ENCODE measurements around the gene FANCC. TPM values are rescaled to one million over a fixed set of nuclear protein-coding genes. Genes with fewer than 3 reads are reported as not detected.

Gene FANCC
- total and polyA plus RNA-seq, 10 donors: 0.89 to 9.7 (median 6.6) TPM

DNA sequence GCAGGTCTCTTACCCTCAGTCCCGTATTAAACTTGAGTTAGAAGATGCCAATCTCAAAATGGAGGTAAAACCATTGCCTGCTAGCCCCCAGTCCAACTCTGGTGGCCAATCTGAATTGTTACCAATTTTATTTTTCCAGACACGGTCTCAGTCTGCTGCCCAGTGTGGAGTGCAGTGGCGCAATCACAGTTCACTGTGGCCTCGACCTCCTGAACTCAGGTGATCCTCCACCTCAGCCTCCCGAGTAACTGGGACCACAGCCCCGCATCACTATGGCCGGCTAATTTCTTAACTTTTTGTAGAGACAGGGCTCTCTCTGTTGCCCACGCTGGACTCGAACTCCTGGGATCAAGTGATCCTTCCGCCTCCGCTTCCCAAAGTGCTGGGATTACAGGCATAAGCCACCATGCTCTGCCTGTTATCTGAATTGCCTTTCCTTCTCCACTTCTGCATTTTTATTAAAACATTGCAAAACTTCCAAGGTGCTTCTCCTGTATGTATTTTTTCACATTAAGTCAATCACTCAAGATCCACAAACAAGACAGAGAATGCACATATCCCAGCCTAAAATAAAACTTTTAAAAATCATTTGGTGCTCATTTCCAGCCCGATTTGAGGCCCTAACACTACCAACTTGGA, 2.3 kb downstream of the FANCC start:
- no peaks in the 10 kb centered on the region for H3K36me3 ChIP-seq
- peaks cover 2 to 34% (median 16%) of the 10 kb centered on the region in 6 donors for H3K4me1 ChIP-seq
- no peak overlapping the region for H3K27ac ChIP-seq
- TF ChIP-seq POLR2A (IDR thresholded peaks at IDR 0.05): no peak
- no peak for TF ChIP-seq CTCF (IDR thresholded peaks at IDR 0.05 in 8 of 11, conservative IDR thresholded peaks at IDR 0.05 in 3 of 11)
- TF ChIP-seq POLR2AphosphoS5 (IDR thresholded peaks at IDR 0.05): no peak
- 92 to 98% (median 95%) methylated on average over 12 of the region's 12 CpGs for WGBS, 5 donors
- no peak for DNase-seq
- H3K27me3 ChIP-seq (replicated peaks in 1 of 7): peaks cover 0 to 12% (median 0%) of the 10 kb centered on the region in 7 donors
- intact Hi-C loops (cut with DNase I; ENCODE audit: low total_unique reads): no loop called here
- no peak overlapping the region for H3K4me3 ChIP-seq
- H3K9me3 ChIP-seq: no peaks in the 10 kb centered on the region

GRCh38 chr9:95313010-95313498, 4.5 kb downstream of the FANCC start:
- peak; percentile 76 for DNase-seq
- Histone ChIP-seq H3K27me3 (replicated peaks in 1 of 7) (peaks cover 0 to 12% (median 0%) of the 10 kb centered on the region in 7 donors), H3K36me3 (no peaks in the 10 kb centered on the region), H3K27ac (no peak overlapping the region), H3K9me3 (no peaks in the 10 kb centered on the region), H3K4me3 (peak overlapping the region in 6 of 8 donors; percentile 7 to 58 (median 24)), H3K4me1 (peaks cover under 1 to 30% (median 15%) of the 10 kb centered on the region in 6 donors)
- intact Hi-C loops (cut with DNase I; ENCODE audit: low total_unique reads): no loop called here
- 36 to 54% (median 46%) methylated on average over 27 to 29 of the region's 29 CpGs for WGBS, 5 donors
- TF ChIP-seq POLR2AphosphoS5 (IDR thresholded peaks at IDR 0.05) (peak in 1 of 3 donors; percentile 24), POLR2A (IDR thresholded peaks at IDR 0.05) (no peak), CTCF (IDR thresholded peaks at IDR 0.05 in 8 of 11, conservative IDR thresholded peaks at IDR 0.05 in 3 of 11) (no peak)

- intact Hi-C loops (cut with DNase I; ENCODE audit: low total_unique reads): no loop called here
- TF ChIP-seq POLR2AphosphoS5 (IDR thresholded peaks at IDR 0.05) (no peak), POLR2A (IDR thresholded peaks at IDR 0.05) (no peak), CTCF (IDR thresholded peaks at IDR 0.05 in 8 of 11, conservative IDR thresholded peaks at IDR 0.05 in 3 of 11) (no peak)
- Histone ChIP-seq H3K4me1 (peaks cover 0 to 26% (median 12%) of the 10 kb centered on the region in 6 donors), H3K36me3 (no peaks in the 10 kb centered on the region), H3K27ac (no peak overlapping the region), H3K4me3 (no peak overlapping the region), H3K9me3 (no peaks in the 10 kb centered on the region), H3K27me3 (replicated peaks in 1 of 7) (peaks cover 0 to 12% (median 0%) of the 10 kb centered on the region in 7 donors)
- DNase-seq: no peak
- WGBS, 5 donors: 26 to 49% (median 40%) methylated on average over 3 of the region's 3 CpGs
Measured at GRCh38 chr9:95311961-95312360, 5.5 kb downstream of the FANCC start.

DNA sequence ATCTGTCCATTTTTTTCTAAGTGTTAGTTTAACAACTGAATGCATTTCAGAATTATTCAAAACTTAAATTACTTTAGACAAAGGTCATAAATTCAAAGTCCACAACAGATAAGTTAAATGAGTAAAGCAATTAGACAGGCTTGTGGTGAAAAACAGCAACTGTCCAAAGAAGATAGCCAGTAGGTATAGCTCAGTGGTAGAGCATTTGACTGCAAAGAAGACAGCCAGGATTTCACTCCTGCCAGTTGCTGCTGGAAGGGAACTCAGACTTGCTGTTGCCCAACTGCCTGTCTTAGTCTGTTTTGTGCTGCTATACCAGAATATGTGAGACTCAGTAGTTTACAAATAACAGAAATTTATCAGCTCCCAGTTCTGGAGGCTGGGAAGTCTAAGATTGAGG, 10.0 kb downstream of the FANCC start:
- no peak for DNase-seq
- peaks cover 0 to 4% (median 0%) of the 10 kb centered on the region in 7 donors for H3K27me3 ChIP-seq (replicated peaks in 1 of 7)
- no peaks in the 10 kb centered on the region for H3K36me3 ChIP-seq
- peaks cover 0 to under 1% (median 0%) of the 10 kb centered on the region in 6 donors for H3K4me1 ChIP-seq
- H3K9me3 ChIP-seq: no peaks in the 10 kb centered on the region
- intact Hi-C loops (cut with DNase I; ENCODE audit: low total_unique reads): no loop called here
- no peak for TF ChIP-seq POLR2AphosphoS5 (IDR thresholded peaks at IDR 0.05)
- no peak for TF ChIP-seq CTCF (IDR thresholded peaks at IDR 0.05 in 8 of 11, conservative IDR thresholded peaks at IDR 0.05 in 3 of 11)
- TF ChIP-seq POLR2A (IDR thresholded peaks at IDR 0.05): no peak
- H3K27ac ChIP-seq: no peak overlapping the region
- H3K4me3 ChIP-seq: no peak overlapping the region

Data from spleen (tissue), 11 donors.